Retinal pigment epithelial cell (primary cell): ENCODE data around the gene AQP12B.

Experiments used
- DNase-seq: peaks from one replicate; pipeline ENCODE4 v3.0.0-alpha.2; 2010; ENCODE audit warnings: low read depth
- H3K4me3 ChIP-seq: 2 replicates; pipeline ENCODE4 v1.5.1; 2011; ENCODE audit warnings: mild to moderate bottlenecking, low read length, control low read depth, moderate library complexity
- TF ChIP-seq, protein P1 (sequence below): conservative IDR thresholded peaks from 2 replicates; pipeline ENCODE4 v1.5.1; 2011; ENCODE audit warnings: low read depth, low read length, control low read depth, inconsistent platforms

Gene AQP12B

DNA sequence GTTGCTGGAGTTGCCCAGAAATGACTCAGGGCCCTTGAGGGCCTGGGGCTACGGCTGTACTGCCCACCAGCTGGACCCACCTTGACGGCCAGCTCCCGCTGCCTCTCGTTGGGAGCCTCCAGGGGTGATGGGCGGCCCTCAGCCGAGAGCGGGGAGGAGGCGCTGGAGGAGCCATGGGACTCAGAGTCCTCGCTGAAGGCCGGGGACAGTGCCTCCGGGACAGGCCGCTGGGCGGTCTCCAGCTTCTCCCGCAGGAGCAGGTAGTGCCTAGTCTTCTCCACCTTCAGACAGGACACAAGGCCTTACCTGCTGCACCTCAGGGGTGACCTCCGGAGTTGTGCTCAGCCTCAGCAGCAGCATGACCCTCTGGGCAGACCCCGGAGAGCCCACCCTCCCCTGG is 39.7 kb upstream of the AQP12B start:
- TF ChIP-seq, protein P1, sequence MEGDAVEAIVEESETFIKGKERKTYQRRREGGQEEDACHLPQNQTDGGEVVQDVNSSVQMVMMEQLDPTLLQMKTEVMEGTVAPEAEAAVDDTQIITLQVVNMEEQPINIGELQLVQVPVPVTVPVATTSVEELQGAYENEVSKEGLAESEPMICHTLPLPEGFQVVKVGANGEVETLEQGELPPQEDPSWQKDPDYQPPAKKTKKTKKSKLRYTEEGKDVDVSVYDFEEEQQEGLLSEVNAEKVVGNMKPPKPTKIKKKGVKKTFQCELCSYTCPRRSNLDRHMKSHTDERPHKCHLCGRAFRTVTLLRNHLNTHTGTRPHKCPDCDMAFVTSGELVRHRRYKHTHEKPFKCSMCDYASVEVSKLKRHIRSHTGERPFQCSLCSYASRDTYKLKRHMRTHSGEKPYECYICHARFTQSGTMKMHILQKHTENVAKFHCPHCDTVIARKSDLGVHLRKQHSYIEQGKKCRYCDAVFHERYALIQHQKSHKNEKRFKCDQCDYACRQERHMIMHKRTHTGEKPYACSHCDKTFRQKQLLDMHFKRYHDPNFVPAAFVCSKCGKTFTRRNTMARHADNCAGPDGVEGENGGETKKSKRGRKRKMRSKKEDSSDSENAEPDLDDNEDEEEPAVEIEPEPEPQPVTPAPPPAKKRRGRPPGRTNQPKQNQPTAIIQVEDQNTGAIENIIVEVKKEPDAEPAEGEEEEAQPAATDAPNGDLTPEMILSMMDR: no peak
- no peak for DNase-seq
- no peak overlapping the region for H3K4me3 ChIP-seq

DNA sequence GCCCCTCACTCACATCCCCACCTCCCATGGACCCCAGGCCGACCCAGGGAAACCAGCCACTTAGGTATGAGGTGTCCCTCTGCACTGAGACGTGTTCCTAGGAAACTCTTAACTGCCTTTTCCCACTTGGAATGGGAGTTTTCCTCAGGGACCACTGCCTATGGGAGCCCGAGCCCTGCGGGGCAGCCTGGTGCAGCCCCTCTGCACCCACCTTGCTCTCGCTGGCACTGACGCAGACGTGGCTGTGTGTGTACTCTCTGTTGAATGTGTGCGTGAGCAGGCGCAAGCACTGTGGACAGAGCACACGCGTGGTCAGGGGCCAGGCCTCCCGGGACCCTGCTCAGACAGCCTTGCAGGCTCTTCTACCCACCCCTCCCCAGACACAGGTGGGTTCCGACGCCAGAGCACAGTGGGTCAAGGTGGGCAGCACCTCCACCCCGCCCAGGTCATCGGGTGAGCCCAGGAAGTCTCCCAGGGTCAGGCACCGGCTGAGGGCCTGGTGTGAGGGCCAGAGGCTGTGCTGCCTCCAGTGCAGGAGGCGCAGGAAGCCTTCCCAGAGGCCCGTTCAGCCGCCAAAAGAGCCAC is 39.0 kb upstream of the AQP12B start:
- DNase-seq: no peak
- H3K4me3 ChIP-seq: no peak overlapping the region
- TF ChIP-seq, protein P1: no peak

DNA sequence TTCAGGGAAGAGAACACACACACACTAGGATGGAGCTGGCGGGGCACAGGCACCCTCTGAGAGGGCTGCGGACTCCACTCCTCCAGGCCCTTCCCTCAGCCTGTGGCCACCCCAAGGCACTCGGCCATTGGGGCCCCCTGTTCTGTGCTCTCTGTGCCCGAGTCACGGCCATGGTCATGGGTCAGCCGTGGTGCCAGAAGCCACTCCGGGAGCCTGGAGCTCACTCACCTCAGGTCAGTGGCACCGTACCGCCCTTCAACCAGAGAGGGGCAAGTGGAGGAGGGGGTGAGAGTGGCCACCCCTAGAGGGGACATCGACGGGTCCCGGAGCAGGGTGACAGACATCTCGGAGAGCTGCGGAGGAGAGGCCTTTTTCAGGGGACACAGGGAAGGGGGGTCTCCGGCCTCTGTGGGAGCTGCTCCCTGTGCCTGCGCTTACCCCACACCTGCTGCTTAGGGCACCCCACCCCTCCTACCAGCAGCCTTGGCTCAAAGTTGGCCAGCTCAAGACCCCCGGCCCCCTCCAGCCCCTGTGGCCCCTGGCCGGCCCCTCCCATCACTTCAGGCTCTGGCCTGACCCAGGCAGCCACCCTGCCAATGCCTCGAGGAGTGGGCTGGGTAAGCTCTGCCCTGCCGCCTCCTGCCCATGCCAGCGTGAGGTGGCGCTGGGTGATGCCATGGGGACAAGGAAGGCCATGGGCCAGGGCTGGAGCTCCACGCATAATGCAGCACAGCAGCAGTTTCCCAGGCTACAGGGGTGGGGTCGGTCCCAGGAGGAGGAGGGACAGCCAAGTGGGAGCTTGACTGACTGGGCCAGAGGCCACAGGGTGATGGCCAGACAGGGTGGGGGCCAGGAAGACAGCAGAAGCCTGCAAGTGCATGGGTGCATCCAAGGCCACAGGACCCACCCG is 38.3 kb upstream of the AQP12B start:
- DNase-seq: no peak
- H3K4me3 ChIP-seq: no peak overlapping the region
- TF ChIP-seq, protein P1: no peak

DNA sequence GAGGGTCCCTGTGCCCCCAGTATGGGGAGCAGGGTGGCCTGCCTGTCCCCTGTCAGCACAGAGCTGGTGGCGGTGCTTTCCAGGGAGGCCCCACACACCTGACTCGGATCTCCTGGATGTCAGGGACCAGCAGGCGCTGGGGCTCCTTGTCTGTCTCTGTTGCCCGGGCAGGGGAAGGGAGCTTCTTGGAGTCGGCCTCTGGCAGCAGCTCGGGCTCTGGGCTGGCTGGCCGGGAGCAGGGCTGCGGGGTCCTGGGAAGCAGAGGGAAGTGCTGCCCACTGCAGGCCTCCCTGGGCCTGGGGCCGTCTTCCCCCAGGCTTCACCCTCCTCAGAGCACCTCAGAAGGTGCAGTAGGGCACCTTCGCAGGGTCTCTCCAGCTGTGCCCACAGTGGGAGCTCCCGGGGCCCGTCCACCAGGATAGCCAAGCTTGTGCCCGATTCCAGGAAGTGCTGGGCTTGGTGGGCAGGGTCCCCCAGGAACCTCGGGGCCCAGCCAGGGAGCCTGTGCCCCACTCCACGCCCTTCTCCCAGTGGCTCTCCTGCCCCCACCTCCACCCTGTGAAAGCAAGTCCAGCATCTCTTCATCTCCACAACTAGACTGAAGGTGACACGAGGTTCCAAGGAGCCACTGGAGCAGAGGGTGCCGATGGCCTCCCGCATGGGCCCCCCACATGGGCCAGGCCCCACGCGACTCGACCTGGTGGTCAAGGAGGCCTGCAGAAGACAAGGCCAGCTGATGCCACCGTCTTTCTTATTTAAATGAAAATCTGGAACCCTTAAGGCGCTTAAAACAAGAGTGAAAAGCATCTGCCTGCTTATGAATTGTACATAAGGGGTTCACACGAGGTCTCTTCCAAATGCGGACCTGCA is 37.2 kb upstream of the AQP12B start:
- H3K4me3 ChIP-seq: no peak overlapping the region
- TF ChIP-seq, protein P1: no peak
- no peak for DNase-seq

DNA sequence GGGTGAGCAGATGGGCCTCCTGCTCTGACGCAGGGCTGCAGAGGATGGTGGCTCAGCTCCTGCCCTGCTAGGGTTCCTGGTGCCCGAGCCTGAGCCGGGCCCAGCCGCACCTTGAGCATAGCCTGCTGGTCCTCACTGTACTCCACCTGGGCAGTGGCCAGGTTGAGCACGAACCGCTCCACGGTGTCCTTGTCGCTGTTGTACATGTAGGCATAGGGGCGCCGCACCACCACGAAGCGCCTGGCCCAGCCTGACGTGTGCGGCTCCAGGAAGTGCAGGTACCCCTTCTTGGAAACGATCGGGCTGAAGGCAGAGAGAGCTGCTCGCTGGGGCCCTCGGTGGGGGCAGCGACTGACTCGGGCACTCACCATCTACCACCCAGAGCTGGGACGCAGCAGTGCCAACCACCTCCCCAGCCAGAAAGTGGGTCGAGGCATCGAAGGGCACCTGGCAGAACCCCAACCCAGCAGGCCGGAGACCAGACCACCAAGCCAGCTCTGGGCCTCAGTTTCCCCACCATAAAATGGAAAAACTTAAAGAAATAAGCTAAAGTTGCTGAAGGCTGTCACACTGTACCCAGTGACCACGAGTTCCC is 36.3 kb upstream of the AQP12B start:
- no peak overlapping the region for H3K4me3 ChIP-seq
- DNase-seq: no peak
- TF ChIP-seq, protein P1: no peak

DNA sequence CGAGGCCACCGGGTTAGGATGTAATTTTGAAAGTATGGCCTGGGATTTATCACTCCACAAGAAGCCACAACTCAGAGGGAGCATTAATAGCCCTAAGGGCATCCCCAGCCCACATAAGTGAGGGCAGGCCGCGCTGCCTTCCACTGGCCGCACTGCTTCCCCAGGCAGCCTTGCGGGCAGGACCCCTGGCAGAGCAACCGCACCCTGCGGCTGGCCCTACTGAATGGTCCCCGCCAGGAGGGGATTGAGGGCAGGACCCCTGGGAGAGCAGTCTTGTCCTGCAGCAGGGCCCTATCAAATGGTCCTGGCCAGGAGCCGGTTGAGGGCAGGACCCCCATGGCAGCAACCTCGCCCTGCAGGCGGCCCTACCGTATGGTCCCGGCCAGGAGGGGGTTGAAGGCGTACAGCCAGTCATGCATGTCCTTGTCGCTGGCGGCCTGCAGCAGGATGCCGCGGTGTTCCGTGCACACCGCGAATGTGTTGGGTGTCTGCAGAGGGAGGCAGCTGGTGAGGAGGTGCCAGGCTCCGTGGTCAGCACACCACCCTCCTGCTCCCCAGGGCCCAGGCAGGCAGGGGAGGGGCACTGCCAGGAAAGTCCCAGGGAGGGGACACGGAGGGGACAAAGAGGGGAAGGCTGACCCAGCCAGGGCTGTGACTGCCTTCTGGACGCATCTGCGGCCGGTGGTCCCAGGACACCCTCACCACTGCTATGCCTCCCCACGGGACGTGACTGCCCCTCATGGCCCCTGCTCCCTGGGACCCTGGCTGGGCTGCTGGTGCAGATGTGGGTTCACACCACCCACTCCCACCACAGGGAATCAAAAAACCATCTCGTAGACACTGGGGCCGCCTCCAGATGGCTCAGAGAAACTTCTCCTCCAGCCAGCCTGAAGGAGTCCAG is 35.2 kb upstream of the AQP12B start:
- TF ChIP-seq, protein P1: no peak
- no peak for DNase-seq
- H3K4me3 ChIP-seq: no peak overlapping the region
